GM18858 (cell line): ENCODE measurements around the gene ADGRG1.
"Not testable (repeated sequence)": the region's sequence is repeated elsewhere in the genome, so short reads cannot be mapped to it uniquely, and the experiment has no call there.

Experiments
- ATAC-seq: cut with Tn5 transposase; IDR thresholded peaks from one replicate; pipeline ENCODE4 v1.9.1; 2021; ENCODE audit not compliant: unreplicated experiment

The ADGRG1 gene

GRCh38 chr16:57698812-57699405 is 70.5 kb downstream of the ADGRG1 start:
- no peak for ATAC-seq

GRCh38 chr16:57699481-57699880 is 71.1 kb downstream of the ADGRG1 start:
- no peak for ATAC-seq

GRCh38 chr16:57699899-57700298 is 71.5 kb downstream of the ADGRG1 start:
- ATAC-seq: no peak

DNA sequence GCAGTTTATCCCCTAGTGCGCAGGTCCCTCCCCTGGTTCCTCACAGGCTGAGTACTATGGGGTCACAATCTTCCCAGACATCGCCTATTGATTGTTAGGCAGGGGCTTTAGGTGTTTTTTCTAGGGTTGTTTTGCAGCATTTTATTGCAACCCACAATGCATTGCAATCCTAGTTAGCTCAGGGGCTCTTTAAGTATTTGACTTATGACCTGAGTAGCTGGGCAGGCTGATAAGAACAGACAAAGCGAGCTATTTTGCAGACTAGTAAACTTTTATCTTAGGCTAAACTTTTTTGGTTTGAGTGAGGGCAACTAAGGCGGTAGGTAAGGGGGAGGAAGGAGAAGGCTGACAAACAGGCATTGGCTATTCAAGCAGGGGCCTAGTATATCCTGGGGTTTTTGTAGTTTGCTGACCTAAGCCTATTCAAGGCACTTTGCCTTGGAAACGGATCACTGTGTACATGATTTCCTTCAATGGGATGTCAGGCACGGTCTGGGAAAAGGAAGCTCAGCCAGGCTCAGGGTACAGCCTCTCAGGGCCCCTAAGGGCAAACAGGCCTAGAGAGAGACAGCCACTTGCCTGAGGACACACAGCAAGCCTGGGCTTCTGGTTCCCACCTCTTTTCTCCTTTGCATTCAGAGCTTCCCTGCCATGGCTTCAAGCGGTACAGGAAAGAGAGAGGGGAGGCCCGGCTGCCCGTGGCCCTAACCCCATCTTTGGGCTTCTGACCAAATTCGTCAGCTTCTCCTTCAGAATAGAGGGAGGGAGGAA is 72.5 kb downstream of the ADGRG1 start:
- ATAC-seq: no peak

GRCh38 chr16:57701759-57702371 is 73.4 kb downstream of the ADGRG1 start:
- no peak for ATAC-seq

DNA sequence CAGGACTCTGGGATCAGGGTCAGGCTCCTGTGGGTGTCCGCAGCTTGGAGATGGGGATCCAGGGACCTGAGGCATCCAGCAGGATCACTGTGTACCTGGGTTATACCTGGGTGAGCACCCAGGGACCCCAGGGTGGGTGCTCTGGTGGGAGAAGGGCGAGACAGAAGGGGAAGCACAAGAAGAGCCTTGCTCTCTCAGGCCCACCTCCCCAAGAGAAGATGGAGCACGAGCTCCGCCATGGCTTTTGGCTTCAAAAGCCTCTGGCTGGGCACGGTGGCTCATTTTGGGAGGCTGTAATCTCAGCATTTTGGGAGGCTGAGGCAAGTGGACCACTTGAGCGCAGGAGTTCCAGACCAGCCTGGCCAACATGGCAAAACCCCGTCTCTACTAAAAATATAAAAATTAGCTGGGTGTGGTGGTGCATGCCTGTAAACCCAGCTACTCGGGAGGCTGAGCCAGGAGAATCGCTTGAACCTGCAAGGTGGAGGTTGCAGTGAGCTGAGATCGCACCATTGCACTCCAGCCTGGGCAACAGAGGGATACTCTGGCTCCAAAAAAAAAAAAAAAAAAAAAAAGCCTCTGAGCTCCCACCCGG is 75.1 kb downstream of the ADGRG1 start:
- ATAC-seq: no peak

DNA sequence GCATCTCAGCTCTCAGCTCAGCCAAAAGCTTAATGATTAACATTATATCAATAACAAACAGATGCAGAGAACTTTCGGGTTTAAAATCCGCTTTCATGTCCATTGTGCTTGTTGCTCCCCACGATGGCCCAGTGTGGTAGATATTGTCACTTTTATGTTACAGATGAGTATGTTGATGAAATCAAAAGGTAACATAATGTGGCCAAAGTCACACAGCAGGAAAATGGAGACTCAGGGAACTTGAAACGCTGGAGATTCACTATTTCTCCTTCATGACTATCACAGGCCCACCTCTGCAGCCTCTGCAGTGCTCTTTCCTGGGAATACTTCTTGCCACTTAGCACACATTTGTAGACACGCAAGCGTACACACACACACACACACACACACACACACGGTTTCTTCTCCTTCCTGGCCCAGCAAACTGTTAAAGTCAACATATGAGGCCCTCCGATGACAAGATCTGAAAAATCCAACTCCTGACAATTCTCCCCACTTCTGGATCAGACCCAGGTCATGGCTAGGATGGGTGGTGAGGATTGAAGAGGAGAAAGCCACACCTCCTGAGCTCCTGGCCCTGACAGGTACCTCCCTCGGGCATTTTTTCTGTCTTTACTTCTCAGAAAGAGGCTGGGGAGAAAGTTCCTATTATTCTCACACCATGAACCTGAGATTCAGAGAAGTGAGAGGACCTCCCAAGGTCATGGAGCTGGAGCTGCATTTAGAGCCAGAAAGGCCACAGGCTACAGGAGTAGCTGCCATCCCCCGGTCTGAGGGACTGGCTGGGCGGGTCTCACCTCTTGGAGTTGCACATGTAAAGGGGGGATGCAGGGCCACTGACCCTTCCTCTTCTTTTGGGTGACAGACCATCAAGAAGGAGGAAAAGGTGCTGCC is 75.8 kb downstream of the ADGRG1 start:
- no peak for ATAC-seq

- no peak for ATAC-seq
These were observed 76.7 kb downstream of the ADGRG1 start for GRCh38 chr16:57704905-57705852.

DNA sequence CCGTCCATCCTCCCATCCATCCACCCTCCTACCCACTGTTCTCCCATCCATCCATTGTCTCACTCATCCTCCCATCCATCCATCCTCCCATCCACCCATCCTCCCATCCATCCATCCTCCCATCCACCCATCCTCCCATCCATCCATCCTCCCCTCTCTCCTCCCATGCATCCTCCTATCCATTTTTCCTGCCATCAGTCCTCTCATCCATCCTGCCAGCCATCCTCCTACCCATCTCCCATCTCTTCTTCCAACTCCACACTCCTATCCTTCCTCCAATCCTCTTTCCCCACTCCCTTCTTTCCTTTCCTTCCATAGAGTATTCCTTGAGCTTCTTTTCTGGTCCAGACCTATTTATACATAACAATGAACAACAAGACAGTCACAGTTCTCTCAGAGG is 78.3 kb downstream of the ADGRG1 start:
- no peak for ATAC-seq

GRCh38 chr16:57707331-57707730 is 78.9 kb downstream of the ADGRG1 start:
- ATAC-seq: no peak

DNA sequence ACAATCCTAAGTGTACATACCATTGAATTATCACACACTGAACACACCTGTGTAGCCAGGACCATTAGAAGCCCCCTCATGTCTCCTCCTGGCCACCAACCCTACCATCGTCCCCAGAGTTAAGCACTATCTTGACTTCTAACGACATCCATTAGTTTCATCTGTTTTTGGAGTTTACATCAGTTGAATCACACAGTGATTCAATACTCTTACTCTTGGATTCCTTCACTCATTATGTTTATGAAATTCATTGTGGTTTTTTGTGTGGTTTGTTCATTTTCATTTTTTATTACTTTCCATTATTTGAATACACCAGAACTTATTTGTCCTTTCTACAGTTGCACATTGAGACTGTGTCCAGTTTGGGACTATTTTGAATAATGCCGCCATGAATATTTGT is 79.7 kb downstream of the ADGRG1 start:
- no peak for ATAC-seq

- no peak for ATAC-seq
These were observed 81.2 kb downstream of the ADGRG1 start for GRCh38 chr16:57709663-57710062.

DNA sequence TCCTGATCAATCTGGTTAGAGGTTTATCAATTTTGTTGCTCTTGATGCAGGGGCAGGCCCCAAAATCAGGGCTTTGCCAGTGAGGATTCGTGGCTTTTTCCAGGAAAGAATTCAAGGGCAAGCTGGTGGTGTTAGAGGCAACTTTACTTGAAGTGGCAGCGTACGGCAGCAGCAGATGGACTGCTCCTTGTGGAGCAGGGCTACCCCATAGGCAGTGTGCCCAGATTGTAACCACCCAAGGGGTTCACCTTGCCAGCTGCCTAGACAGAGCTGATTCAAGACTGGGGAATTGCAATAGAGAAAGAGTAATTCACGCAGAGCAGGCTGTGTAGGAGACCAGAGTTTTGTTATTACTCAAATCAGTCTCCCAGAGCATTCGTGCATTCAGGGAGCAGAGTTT is 82.9 kb downstream of the ADGRG1 start:
- ATAC-seq: no peak

DNA sequence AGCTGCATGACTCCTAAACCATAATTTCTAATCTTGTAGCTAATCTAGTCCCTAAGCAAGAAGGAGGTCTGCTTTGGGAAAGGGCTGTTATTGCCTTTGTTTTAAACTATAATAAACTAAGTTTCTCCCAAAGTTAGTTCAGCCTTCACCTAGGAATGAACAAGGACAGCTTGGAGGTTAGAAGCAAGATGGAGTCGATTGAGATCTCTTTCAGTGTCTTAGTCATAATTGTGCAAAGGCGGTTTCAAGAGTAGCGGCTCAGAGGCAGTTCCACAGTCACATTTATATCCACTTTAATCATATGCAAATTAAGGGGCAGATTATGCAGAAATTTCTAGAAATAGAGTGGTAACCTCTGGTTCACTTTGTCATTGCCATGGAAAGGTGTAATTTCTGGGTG is 83.6 kb downstream of the ADGRG1 start:
- no peak for ATAC-seq

- ATAC-seq: not testable (repeated sequence)
These were observed 84.1 kb downstream of the ADGRG1 start for GRCh38 chr16:57712569-57712968.

DNA sequence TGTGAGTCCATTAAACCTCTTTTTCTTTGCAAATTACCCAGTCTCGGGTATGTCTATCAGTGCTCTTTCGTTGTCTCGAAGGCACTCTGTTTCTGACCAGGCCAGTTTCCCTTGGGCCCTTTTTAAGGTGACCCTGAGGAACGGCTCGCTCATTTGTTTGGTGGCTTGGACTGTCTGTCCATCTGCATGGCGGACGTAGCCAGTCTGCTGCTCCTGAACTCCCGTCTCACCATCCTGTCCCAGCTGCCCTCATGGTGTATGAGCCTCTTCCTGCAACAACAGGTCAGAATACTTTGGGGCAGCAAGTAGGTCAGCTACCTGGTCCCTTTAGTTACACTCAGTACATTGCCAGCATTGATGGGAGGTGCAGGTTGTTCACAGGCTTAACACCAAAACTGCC is 85.2 kb downstream of the ADGRG1 start:
- ATAC-seq: no peak

DNA sequence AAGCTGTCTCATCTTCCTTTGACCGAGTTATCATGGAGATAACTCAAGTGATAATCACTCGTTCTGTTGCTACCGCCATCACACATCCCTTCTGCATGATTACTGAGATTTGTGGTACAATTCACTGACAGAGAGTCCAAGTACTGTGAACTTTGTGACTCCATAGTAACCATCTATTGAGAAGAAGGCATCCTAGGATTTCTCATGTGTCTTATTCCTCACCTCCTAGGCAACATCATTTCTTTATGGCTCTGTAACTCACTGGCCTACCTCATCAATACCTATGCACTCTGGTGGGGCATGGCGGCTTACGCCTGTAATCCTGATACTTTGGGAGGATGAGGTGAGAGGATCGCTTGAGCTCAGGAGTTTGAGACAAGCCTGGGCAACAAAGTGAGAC is 85.6 kb downstream of the ADGRG1 start:
- ATAC-seq: no peak
